ENCODE results near the gene ADRA2C. TPM values are rescaled to one million over a fixed set of nuclear protein-coding genes. Genes with fewer than 3 reads are reported as not detected.

Gene ADRA2C
- total and polyA plus RNA-seq, 11 donors: 3.4 to 7.7 (median 5.0) TPM

GRCh38 chr4:3756343-3757059 is 9.7 kb upstream of the ADRA2C start:
- peaks cover 0 to 27% (median 7%) of the 10 kb centered on the region in 9 donors for H3K27me3 ChIP-seq
- DNase-seq (no peak), ATAC-seq (no peak)
- TF ChIP-seq CTCF (IDR thresholded peaks at IDR 0.05): no peak
- TF ChIP-seq POLR2A (IDR thresholded peaks at IDR 0.05): no peak
- H3K27ac ChIP-seq: no peak overlapping the region
- peaks cover 0 to 14% (median 0%) of the 10 kb centered on the region in 12 donors for H3K4me1 ChIP-seq
- H3K36me3 ChIP-seq: no peaks in the 10 kb centered on the region
- peaks cover 0 to 7% (median 0%) of the 10 kb centered on the region in 12 donors for H3K9me3 ChIP-seq
- intact Hi-C loops (cut with DNase I): no loop called here
- WGBS, 4 donors: 78 to 86% (median 80%) methylated on average over 12 of the region's 12 CpGs
- H3K4me3 ChIP-seq: no peak overlapping the region

GRCh38 chr4:3759236-3759635 is 6.9 kb upstream of the ADRA2C start:
- H3K27ac ChIP-seq: no peak overlapping the region
- intact Hi-C loops (cut with DNase I): no loop called here
- no peak for ATAC-seq
- no peak for DNase-seq
- no peak overlapping the region for H3K4me3 ChIP-seq
- H3K27me3 ChIP-seq: peaks cover 0 to 11% (median 0%) of the 10 kb centered on the region in 9 donors
- peaks cover 0 to 7% (median 0%) of the 10 kb centered on the region in 12 donors for H3K9me3 ChIP-seq
- peaks cover 0 to 6% (median 0%) of the 10 kb centered on the region in 12 donors for H3K4me1 ChIP-seq
- 86 to 90% (median 87%) methylated on average over 15 of the region's 15 CpGs for WGBS, 4 donors
- TF ChIP-seq POLR2A (IDR thresholded peaks at IDR 0.05): no peak
- TF ChIP-seq CTCF (IDR thresholded peaks at IDR 0.05): no peak
- no peaks in the 10 kb centered on the region for H3K36me3 ChIP-seq

- intact Hi-C loops (cut with DNase I): loop anchor here in 2 of 10 donors (10.0 kb wide), 1 partner anchor 114 kb away; no protein-coding TSS in a partner anchor
- ATAC-seq: no peak
- Histone ChIP-seq H3K9me3 (peaks cover 0 to 7% (median 0%) of the 10 kb centered on the region in 12 donors), H3K36me3 (no peaks in the 10 kb centered on the region), H3K27me3 (peaks cover 0 to 16% (median 0%) of the 10 kb centered on the region in 9 donors), H3K4me1 (peaks cover 0 to 4% (median 0%) of the 10 kb centered on the region in 12 donors), H3K27ac (no peak overlapping the region), H3K4me3 (no peak overlapping the region)
- TF ChIP-seq POLR2A (IDR thresholded peaks at IDR 0.05): no peak
- TF ChIP-seq CTCF (IDR thresholded peaks at IDR 0.05): no peak
- DNase-seq: no peak
- WGBS, 4 donors: 83 to 87% (median 86%) methylated on average over 3 to 10 of the region's 10 CpGs
Measured at GRCh38 chr4:3760346-3760745, 5.8 kb upstream of the ADRA2C start.

- DNase-seq (no peak), ATAC-seq (no peak)
- TF ChIP-seq POLR2A (IDR thresholded peaks at IDR 0.05) (no peak), CTCF (IDR thresholded peaks at IDR 0.05) (no peak)
- 43 to 53% (median 52%) methylated on average over 5 of the region's 5 CpGs for WGBS, 4 donors
- Histone ChIP-seq H3K36me3 (no peaks in the 10 kb centered on the region), H3K4me1 (peaks cover 0 to 6% (median 0%) of the 10 kb centered on the region in 12 donors), H3K9me3 (peaks cover 0 to 7% (median 0%) of the 10 kb centered on the region in 12 donors), H3K27ac (no peak overlapping the region), H3K4me3 (no peak overlapping the region), H3K27me3 (peaks cover 0 to 17% (median 0%) of the 10 kb centered on the region in 9 donors)
- intact Hi-C loops (cut with DNase I): loop anchor here in 2 of 10 donors (10.0 kb wide), 1 partner anchor 114 kb away; no protein-coding TSS in a partner anchor
Measured at GRCh38 chr4:3760841-3761240, 5.3 kb upstream of the ADRA2C start.
